NT2/D1 (cell line): ENCODE data around the gene TMEM231.

Source experiments
- DNase-seq: peaks from one replicate; pipeline ENCODE4 v3.0.0-alpha.2; 2011; ENCODE audit warnings: low read depth, low spot score
- H3K27me3 ChIP-seq: 2 replicates; pipeline ENCODE4 v1.6.0; 2011; ENCODE audit warnings: mild to moderate bottlenecking; ENCODE audit not compliant: insufficient read length, insufficient read depth
- H3K36me3 ChIP-seq: 2 replicates; pipeline ENCODE4 v1.6.1; 2011; ENCODE audit warnings: mild to moderate bottlenecking, low read length, mixed read lengths; ENCODE audit not compliant: insufficient read depth, insufficient read length
- H3K4me1 ChIP-seq: 2 replicates; pipeline ENCODE4 v1.5.1; 2011; ENCODE audit not compliant: insufficient read depth, insufficient read length
- H3K4me3 ChIP-seq: 2 replicates; pipeline ENCODE4 v1.5.1; 2011; ENCODE audit warnings: low read depth; ENCODE audit not compliant: insufficient read length
- H3K9ac ChIP-seq: 2 replicates; pipeline ENCODE4 v1.6.0; 2011; ENCODE audit warnings: low read depth; ENCODE audit not compliant: insufficient read length
- H3K9me3 ChIP-seq: 2 replicates; pipeline ENCODE4 v1.5.1; 2011; ENCODE audit warnings: mild to moderate bottlenecking, low read length; ENCODE audit not compliant: insufficient read depth
- SUZ12 ChIP-seq: IDR thresholded peaks from 2 replicates; pipeline ENCODE4 v1.6.1; 2011; ENCODE audit not compliant: insufficient read length, insufficient read depth; ENCODE audit errors: extremely low read depth
- YY1 ChIP-seq: IDR thresholded peaks from 2 replicates; pipeline ENCODE4 v1.6.1; 2011; ENCODE audit not compliant: insufficient read length, insufficient read depth
- ZNF274 ChIP-seq: IDR thresholded peaks from 2 replicates; pipeline ENCODE4 v1.6.1; 2011; ENCODE audit warnings: mild to moderate bottlenecking, low read depth, low read length

TMEM231 gene

DNA sequence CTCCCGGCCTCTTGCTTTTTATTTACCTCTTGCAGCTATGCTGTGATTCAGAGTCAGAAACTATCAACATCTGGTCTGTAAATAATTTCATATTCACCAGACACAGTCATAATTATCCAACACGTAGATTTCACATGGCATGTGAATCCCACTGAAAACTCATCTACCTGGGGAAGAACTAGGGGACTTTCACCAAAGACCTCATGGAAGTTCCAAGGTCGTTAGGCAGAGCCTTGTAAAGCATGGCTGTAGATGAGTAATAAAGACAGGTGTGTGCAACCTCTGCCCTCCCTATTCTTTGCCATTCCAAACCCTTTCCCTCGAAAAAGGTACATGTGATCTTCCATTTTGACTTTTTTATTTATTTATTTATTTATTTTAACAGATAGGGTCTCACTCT lies 18.3 kb downstream of the TMEM231 start:
- Histone ChIP-seq H3K36me3 (no peaks in the 10 kb centered on the region), H3K4me3 (no peak overlapping the region), H3K9me3 (no peaks in the 10 kb centered on the region), H3K9ac (no peak overlapping the region), H3K27me3 (no peaks in the 10 kb centered on the region), H3K4me1 (peaks cover 4% of the 10 kb centered on the region)
- DNase-seq, result no peak
- TF ChIP-seq SUZ12, result no peak
- TF ChIP-seq ZNF274, result no peak
- TF ChIP-seq YY1, result no peak

DNA sequence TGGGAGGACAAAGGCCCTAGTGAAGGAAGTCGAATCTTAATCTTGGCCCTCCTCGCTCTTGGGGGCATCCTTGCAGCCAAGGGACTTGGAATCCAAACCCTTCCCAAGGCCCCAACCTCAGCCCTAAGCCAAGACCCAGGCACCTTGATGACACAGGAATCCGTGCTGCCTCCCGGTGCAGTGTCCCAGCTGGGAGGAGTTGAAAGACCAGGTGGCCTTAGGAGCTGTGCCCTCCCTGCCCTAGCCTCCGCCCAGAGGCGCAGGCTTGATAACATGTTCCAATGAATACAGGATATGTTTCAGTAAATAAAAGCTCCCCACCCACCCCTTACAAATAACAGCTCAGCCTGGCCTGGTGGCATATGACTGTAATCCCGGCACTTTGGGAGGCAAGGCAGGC lies 20.2 kb downstream of the TMEM231 start, which contains the start of gene CHST5:
TSS of gene CHST5 (minus strand) at position 208 of the 400 bp plus-strand sequence. CDS start 5,724 bp downstream, outside the sequence.
- Histone ChIP-seq H3K4me1 (peaks cover 4% of the 10 kb centered on the region), H3K27me3 (no peaks in the 10 kb centered on the region), H3K9ac (no peak within 1 kb of the TSS), H3K4me3 (no peak within 1 kb of the TSS), H3K9me3 (no peaks in the 10 kb centered on the region), H3K36me3 (no peaks in the 10 kb centered on the region)
- no peak for TF ChIP-seq YY1
- no peak for TF ChIP-seq SUZ12
- no peak for TF ChIP-seq ZNF274
- DNase-seq, result no peak

DNA sequence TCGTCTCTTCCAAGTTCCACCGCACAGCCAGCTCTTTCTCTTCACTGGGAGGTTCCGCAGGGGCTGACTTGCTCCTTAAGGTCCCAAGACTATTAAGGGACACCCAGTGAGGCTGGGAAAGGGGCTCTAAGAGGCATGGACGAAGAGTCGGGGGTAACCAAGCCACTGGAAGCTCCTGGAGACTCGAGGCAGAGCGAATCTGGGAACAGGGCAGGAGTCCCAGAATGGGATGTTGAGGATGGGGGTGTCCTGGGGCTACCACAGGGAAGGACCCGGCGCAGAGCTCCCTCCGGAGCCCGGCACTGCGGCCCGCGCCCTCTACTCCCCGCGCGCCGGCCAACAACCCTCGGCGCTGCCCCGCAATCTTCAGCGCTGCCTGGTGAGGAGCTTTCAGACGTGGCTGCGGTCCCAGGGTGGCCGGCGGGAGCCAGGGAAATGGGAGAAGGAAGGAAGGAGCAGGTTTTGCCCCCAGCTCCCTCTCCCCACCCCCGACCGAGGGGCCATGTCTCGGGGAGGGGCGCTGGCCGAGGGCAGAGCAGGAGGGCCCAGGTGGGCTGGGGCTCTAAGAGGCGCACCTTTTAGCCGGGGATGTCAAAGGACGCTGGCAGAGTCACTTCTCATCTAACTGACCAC lies 20.7 kb downstream of the TMEM231 start:
- H3K9ac ChIP-seq, result no peak overlapping the region
- DNase-seq, result no peak
- H3K36me3 ChIP-seq, result no peaks in the 10 kb centered on the region
- H3K27me3 ChIP-seq, result no peaks in the 10 kb centered on the region
- peaks cover 4% of the 10 kb centered on the region for H3K4me1 ChIP-seq
- H3K4me3 ChIP-seq, result no peak overlapping the region
- TF ChIP-seq ZNF274 (no peak), YY1 (no peak), SUZ12 (no peak)
- H3K9me3 ChIP-seq, result no peaks in the 10 kb centered on the region

DNA sequence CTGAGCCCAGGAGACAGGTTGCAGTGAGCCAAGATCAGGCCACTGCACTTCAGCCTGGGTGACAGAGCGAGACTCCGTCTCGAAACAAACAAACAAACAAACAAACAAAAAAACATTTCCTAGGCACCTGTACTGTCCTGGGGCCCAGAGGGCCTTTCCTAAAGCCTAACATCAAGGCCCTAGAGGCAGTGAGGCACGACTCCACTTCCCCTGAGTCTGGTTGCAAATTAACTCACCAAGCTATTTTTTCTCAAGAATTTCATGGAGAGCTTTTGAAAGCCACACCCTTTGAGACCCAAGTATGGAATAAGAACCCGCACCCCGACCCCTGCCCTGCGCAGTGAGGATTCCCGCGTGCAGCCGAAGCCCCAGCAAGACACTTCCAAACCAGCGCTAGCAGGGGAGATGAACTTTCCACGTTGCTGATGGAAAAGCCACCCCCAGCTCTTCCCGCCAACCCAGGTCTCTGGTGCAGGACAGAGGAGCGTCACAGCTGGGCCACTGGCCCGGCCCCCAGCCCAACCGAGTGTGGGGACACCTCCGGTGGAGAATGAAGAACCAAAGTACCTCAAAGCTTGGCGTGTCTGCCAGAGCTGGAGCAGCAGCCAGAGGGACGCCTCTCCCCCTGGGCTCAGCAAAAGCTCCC lies 21.4 kb downstream of the TMEM231 start:
- Histone ChIP-seq H3K4me1 (peaks cover 4% of the 10 kb centered on the region), H3K4me3 (no peak overlapping the region), H3K27me3 (no peaks in the 10 kb centered on the region), H3K36me3 (no peaks in the 10 kb centered on the region), H3K9me3 (no peaks in the 10 kb centered on the region), H3K9ac (no peak overlapping the region)
- DNase-seq, result no peak
- TF ChIP-seq SUZ12, result no peak

DNA sequence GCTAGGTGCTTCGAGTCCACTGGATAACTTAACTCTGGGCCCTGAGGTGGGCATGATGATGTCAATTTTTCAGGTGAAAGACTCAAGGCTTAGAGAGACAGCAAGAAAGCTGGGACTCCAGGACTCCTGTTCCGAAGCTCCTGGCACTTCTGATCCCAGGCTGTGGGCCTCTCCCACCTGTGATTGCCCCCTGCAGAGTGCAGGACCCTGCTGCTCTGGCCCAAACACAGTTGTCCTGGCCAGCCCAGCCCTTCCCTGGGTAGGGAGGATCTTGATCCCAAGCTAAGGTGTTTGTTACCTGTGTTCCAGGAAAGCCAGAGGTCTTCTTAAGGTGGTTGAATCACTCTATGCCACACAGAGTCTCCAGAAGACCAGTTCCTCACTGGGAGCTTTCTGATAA lies 23.3 kb downstream of the TMEM231 start:
- DNase-seq, result no peak
- no peaks in the 10 kb centered on the region for H3K27me3 ChIP-seq
- H3K4me1 ChIP-seq, result peaks cover 4% of the 10 kb centered on the region
- TF ChIP-seq YY1 (no peak), ZNF274 (no peak), SUZ12 (no peak)
- H3K4me3 ChIP-seq, result no peak overlapping the region
- no peaks in the 10 kb centered on the region for H3K36me3 ChIP-seq
- H3K9ac ChIP-seq, result no peak overlapping the region
- no peaks in the 10 kb centered on the region for H3K9me3 ChIP-seq

DNA sequence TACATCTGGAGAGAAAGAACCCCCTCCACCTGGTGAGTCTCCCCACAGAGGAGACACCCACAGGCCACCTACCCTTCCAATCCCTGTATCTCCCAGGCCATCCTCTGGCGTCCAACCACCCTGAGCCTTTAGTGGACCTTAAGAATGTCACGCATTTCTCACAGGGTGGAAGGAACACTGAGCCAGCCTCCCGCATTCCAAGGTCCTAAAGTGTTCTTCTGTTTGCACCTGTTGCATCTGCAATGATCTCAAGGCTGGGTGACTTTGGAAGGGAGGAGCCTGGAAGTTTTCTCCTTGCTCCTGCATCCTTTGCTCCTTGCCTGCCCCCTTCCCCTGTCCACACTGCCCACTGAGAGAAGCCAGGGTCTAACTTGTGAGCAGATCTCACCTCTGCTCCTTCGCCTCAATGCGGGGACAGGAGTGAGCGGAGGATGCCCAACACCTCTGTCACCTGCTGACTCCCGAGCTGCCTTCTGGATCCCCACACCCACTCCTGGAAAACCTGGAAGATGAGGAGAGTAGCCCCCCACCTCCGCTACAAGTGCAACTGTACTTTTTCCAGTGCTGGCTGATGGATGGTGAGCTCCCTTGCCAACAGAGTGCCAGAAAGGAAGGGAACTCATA lies 23.8 kb downstream of the TMEM231 start:
- no peak for TF ChIP-seq YY1
- no peak for TF ChIP-seq ZNF274
- TF ChIP-seq SUZ12, result no peak
- H3K4me1 ChIP-seq, result peaks cover 4% of the 10 kb centered on the region
- H3K9ac ChIP-seq, result no peak overlapping the region
- no peaks in the 10 kb centered on the region for H3K9me3 ChIP-seq
- no peaks in the 10 kb centered on the region for H3K36me3 ChIP-seq
- no peak overlapping the region for H3K4me3 ChIP-seq
- no peak for DNase-seq
- H3K27me3 ChIP-seq, result no peaks in the 10 kb centered on the region

DNA sequence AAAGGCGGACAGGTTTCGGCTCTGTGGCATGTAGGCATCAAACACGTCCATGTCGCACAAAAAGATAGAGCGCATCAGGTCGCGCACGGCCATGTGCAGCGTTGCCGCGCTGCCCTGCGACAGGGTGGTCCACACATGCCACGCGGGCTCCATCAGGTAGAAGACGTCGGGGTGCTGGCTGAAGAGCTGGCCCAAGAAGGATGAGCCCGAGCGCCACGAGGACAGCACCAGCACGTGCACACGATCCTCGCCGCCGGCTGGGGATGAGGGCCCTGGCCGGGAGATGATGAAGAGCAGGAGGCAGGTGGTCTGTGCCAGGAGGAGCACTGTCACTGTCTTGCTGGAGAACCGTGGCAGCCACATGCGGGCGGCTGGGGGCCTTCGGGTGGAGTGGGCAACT lies 26.1 kb downstream of the TMEM231 start:
- Histone ChIP-seq H3K27me3 (no peaks in the 10 kb centered on the region), H3K4me3 (no peak overlapping the region), H3K4me1 (no peaks in the 10 kb centered on the region), H3K36me3 (no peaks in the 10 kb centered on the region), H3K9me3 (0 out of 2 replicates have a peak, but pooled peaks cover 4% of the 10 kb centered on the region), H3K9ac (no peak overlapping the region)
- no peak for DNase-seq
- TF ChIP-seq ZNF274, result no peak
- TF ChIP-seq SUZ12, result no peak
- TF ChIP-seq YY1, result no peak
